GM21717 (cell line): Measurements from ENCODE around the gene RSPRY1.
"Not testable (repeated sequence)": the region's sequence is repeated elsewhere in the genome, so short reads cannot be mapped to it uniquely, and the experiment has no call there.

ENCODE experiments used
- ATAC-seq: cut with Tn5 transposase; IDR thresholded peaks from one replicate; pipeline ENCODE4 v1.9.1; 2021; ENCODE audit warnings: mild to moderate bottlenecking, moderate library complexity; ENCODE audit not compliant: unreplicated experiment

Gene RSPRY1

GRCh38 chr16:57268804-57269800, 83.0 kb downstream of the RSPRY1 start:
- ATAC-seq = no peak

GRCh38 chr16:57270221-57271062, 84.3 kb downstream of the RSPRY1 start:
- ATAC-seq = no peak

- no peak for ATAC-seq
Measured at GRCh38 chr16:57271063-57271345, 84.9 kb downstream of the RSPRY1 start.

- ATAC-seq = no peak
Measured at GRCh38 chr16:57271867-57272495, 85.9 kb downstream of the RSPRY1 start.

- ATAC-seq = no peak
Measured at GRCh38 chr16:57273359-57273758, 87.2 kb downstream of the RSPRY1 start.

- no peak for ATAC-seq
Measured at GRCh38 chr16:57273826-57274225, 87.7 kb downstream of the RSPRY1 start.

- ATAC-seq = not testable (repeated sequence)
Measured at GRCh38 chr16:57275946-57276345, 89.8 kb downstream of the RSPRY1 start.

- ATAC-seq = no peak
Measured at GRCh38 chr16:57276596-57276995, 90.5 kb downstream of the RSPRY1 start.

GRCh38 chr16:57277586-57277985, 91.5 kb downstream of the RSPRY1 start:
- no peak for ATAC-seq

GRCh38 chr16:57278494-57278893, 92.4 kb downstream of the RSPRY1 start:
- ATAC-seq = no peak

GRCh38 chr16:57279780-57280638, 93.9 kb downstream of the RSPRY1 start:
- ATAC-seq = no peak

GRCh38 chr16:57281791-57282190, 95.7 kb downstream of the RSPRY1 start:
- no peak for ATAC-seq

GRCh38 chr16:57282510-57283213, 96.5 kb downstream of the RSPRY1 start:
- ATAC-seq = no peak

- ATAC-seq = no peak
Measured at GRCh38 chr16:57283214-57283958, 97.3 kb downstream of the RSPRY1 start.

- ATAC-seq = no peak
Measured at GRCh38 chr16:57283959-57284208, 97.8 kb downstream of the RSPRY1 start.

GRCh38 chr16:57284209-57284951, 98.3 kb downstream of the RSPRY1 start, which contains the start of gene PLLP:
Gene PLLP (minus strand): TSS chr16:57284672. CDS start chr16:57284540, 132 bp downstream.
- peak; percentile 48 for ATAC-seq

GRCh38 chr16:57284952-57285363, 98.8 kb downstream of the RSPRY1 start:
- no peak for ATAC-seq

- ATAC-seq = no peak
Measured at GRCh38 chr16:57285379-57285778, 99.2 kb downstream of the RSPRY1 start.
